Skeletal muscle tissue (tissue), 4 donors: ENCODE data around the gene ZNF107. TPM values are rescaled to one million over a fixed set of nuclear protein-coding genes. Genes with fewer than 3 reads are reported as not detected.
"Not testable (repeated sequence)": the region's sequence is repeated elsewhere in the genome, so short reads cannot be mapped to it uniquely, and the experiment has no call there.

Experiments used
- H3K27ac ChIP-seq: one replicate; pipeline ENCODE4 v1.7.0; 2013; ENCODE audit warnings: mild to moderate bottlenecking, low read depth, low read length, inconsistent platforms
- H3K27me3 ChIP-seq, 3 donors: one replicate each; pipeline ENCODE4 v1.7.0; 2013; ENCODE audit warnings: low read length in 3 of 3; ENCODE audit not compliant: control insufficient read depth in 3 of 3, insufficient read depth in 3 of 3
- H3K36me3 ChIP-seq, 3 donors: one replicate each; pipeline ENCODE4 v1.7.0; 2013; ENCODE audit warnings: low read length in 3 of 3; ENCODE audit not compliant: control insufficient read depth in 3 of 3, insufficient read depth in 3 of 3
- H3K4me1 ChIP-seq, 3 donors: one replicate each; pipeline ENCODE4 v1.7.0; 2013; ENCODE audit warnings: low read length in 3 of 3, mild to moderate bottlenecking in 3 of 3; ENCODE audit not compliant: control insufficient read depth in 3 of 3, insufficient read depth in 3 of 3
- H3K4me3 ChIP-seq, 3 donors: one replicate each; pipeline ENCODE4 v1.7.0; 2013; ENCODE audit warnings: low read length in 3 of 3
- H3K9ac ChIP-seq, 3 donors: one replicate each; pipeline ENCODE4 v1.7.0; 2013; ENCODE audit warnings: low read length in 3 of 3, mild to moderate bottlenecking in 3 of 3, moderate library complexity in 2 of 3, low read depth in 1 of 3
- H3K9me3 ChIP-seq, 3 donors: one replicate each; pipeline ENCODE4 v1.7.0; 2013; ENCODE audit warnings: low read length in 3 of 3; ENCODE audit not compliant: control insufficient read depth in 3 of 3
- total RNA-seq: library from RNA; depleted of rRNA; stranded (reverse); fragments of >200 nt; gene quantifications from one replicate; pipeline ENCODE4 v1.2.3, GENCODE V29; 2014
- donor health status: Osteomylitis.

ZNF107 gene
- total RNA-seq, 1 donor from 2014 or later: 2.6 TPM

DNA sequence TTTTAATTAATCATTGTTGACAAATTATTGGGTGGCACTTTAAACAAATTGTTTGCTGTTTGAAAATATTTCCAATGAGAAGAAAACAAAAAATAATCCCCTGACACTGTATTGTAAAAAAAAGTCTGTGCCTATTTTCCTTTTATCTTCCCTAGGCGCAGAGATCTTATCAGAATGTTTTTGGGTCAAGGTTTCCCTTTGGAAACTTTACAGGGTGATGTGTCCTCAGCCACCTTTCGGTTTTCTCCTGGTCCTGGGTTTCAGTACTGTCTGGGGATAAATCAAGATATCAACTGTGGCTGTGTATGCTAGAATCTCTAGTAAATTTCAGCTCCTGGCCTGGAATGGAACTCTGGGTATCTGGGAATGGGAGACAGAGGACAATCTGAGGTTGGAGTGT, 1.4 kb downstream of the ZNF107 start:
- Histone ChIP-seq H3K27ac (no peak overlapping the region), H3K9me3 (no peaks in the 10 kb centered on the region), H3K4me1 (peaks cover 0 to 2% (median 0%) of the 10 kb centered on the region in 3 donors), H3K36me3 (peaks cover 0 to 2% (median 2%) of the 10 kb centered on the region in 3 donors), H3K27me3 (no peaks in the 10 kb centered on the region), H3K4me3 (no peak overlapping the region), H3K9ac (no peak overlapping the region)

GRCh38 chr7:64672414-64672813, 6.5 kb downstream of the ZNF107 start:
- Histone ChIP-seq H3K9ac (no peak overlapping the region), H3K27me3 (no peaks in the 10 kb centered on the region), H3K4me1 (no peaks in the 10 kb centered on the region), H3K4me3 (no peak overlapping the region), H3K9me3 (no peaks in the 10 kb centered on the region), H3K36me3 (peaks cover 0 to 2% (median 2%) of the 10 kb centered on the region in 3 donors), H3K27ac (no peak overlapping the region)

- Histone ChIP-seq H3K36me3 (peaks cover 18 to 42% (median 34%) of the 10 kb centered on the region in 3 donors), H3K27me3 (no peaks in the 10 kb centered on the region), H3K9me3 (no peaks in the 10 kb centered on the region), H3K9ac (no peak overlapping the region), H3K4me3 (no peak overlapping the region), H3K4me1 (no peaks in the 10 kb centered on the region), H3K27ac (no peak overlapping the region)
Measured at GRCh38 chr7:64685091-64685490, 19.2 kb downstream of the ZNF107 start.

DNA sequence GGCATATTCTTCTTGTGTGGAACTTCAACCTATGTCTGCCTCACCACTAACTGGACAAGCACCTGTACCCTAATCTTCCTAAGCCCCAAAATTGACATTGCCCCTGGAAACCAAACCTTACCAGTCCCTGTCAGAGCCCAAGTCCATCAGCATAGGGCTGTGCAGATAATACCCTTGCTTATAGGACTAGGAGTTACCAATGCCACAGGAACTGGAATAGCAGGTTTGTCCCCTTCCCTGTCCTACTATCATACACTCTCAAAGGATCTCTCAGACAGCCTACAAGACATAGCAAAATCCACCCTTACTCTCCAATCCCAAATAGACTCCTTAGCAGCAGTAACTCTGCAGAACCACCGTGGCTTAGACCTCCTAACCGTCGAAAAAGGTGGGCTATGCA, 19.8 kb downstream of the ZNF107 start:
- Histone ChIP-seq H3K36me3 (peaks cover 18 to 41% (median 33%) of the 10 kb centered on the region in 3 donors), H3K27ac (no peak overlapping the region), H3K9me3 (no peaks in the 10 kb centered on the region), H3K9ac (no peak overlapping the region), H3K27me3 (no peaks in the 10 kb centered on the region), H3K4me3 (no peak overlapping the region), H3K4me1 (no peaks in the 10 kb centered on the region)

DNA sequence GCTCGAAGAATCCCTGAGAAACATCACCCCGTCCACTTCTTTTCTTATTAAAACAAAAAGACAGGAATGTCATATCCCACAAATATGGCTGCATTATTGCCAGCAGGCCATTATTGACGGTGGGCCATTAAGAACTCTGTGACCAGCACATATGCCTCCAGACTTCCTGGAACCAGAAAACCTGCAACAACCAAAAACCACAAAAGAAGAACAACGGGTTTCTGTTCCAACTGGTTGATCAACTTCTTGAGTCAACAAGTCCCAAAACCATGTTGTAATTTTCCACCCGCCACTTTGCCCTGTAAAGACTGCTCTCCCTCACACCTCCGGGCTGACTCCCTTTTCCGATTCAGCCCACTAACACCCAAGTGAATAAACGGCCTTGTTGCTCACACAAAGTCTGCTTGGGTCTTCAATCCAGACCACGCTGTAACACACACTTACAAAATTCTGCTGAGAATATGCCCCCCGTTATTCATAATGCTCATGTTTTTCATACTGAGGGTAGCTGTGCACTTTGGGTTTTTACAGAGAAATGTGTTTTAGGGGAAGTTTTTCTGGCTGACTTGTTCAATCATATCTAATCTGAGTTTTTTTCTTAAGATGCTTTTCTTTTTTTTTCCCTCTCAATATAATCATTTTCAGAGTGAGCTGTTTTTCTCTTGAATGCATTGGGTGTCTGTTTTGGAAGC, 20.7 kb downstream of the ZNF107 start:
- Histone ChIP-seq H3K36me3 (peaks cover 11 to 34% (median 25%) of the 10 kb centered on the region in 3 donors), H3K27ac (no peak overlapping the region), H3K4me3 (no peak overlapping the region), H3K4me1 (no peaks in the 10 kb centered on the region), H3K9ac (no peak overlapping the region), H3K27me3 (no peaks in the 10 kb centered on the region), H3K9me3 (no peaks in the 10 kb centered on the region)

- no peaks in the 10 kb centered on the region for H3K9me3 ChIP-seq
- H3K4me1 ChIP-seq: no peaks in the 10 kb centered on the region
- no peak overlapping the region for H3K9ac ChIP-seq
- H3K36me3 ChIP-seq: peaks cover 6 to 31% (median 25%) of the 10 kb centered on the region in 3 donors
- no peak overlapping the region for H3K27ac ChIP-seq
- H3K27me3 ChIP-seq: no peaks in the 10 kb centered on the region
- no peak overlapping the region for H3K4me3 ChIP-seq
Measured at GRCh38 chr7:64687249-64687648, 21.3 kb downstream of the ZNF107 start.

DNA sequence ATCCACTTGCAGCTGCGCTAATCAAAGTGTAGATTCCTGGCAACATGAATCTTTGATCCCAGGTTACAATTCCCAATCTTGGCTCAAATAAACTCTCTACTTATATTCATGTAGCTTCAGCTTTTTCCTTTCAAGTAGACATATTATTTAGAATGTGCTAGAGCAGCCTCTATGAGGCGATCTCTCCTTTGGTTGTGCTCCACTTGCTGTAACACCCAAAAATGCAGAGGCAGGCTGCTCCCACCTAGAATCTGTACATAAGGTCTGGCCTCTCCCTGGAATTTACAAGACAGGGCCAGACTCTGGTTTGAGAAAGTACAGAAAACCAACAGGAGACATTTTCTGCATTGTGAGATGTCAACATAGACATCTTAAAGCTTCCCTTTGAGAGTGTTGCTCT, 23.1 kb downstream of the ZNF107 start:
- H3K27me3 ChIP-seq: no peaks in the 10 kb centered on the region
- H3K36me3 ChIP-seq: peaks cover 6 to 15% (median 14%) of the 10 kb centered on the region in 3 donors

GRCh38 chr7:64691831-64692230, 25.9 kb downstream of the ZNF107 start:
- Histone ChIP-seq H3K9me3 (no peaks in the 10 kb centered on the region), H3K4me3 (no peak overlapping the region), H3K27me3 (no peaks in the 10 kb centered on the region), H3K4me1 (no peaks in the 10 kb centered on the region), H3K27ac (no peak overlapping the region), H3K9ac (no peak overlapping the region), H3K36me3 (peaks cover 0 to 3% (median 0%) of the 10 kb centered on the region in 3 donors)

More for the DNA sequence above, 23.1 kb downstream of the ZNF107 start:
- H3K4me1 ChIP-seq: no peaks in the 10 kb centered on the region
- H3K9ac ChIP-seq: no peak overlapping the region
- no peak overlapping the region for H3K27ac ChIP-seq
- H3K4me3 ChIP-seq: no peak overlapping the region
- H3K9me3 ChIP-seq: no peaks in the 10 kb centered on the region

DNA sequence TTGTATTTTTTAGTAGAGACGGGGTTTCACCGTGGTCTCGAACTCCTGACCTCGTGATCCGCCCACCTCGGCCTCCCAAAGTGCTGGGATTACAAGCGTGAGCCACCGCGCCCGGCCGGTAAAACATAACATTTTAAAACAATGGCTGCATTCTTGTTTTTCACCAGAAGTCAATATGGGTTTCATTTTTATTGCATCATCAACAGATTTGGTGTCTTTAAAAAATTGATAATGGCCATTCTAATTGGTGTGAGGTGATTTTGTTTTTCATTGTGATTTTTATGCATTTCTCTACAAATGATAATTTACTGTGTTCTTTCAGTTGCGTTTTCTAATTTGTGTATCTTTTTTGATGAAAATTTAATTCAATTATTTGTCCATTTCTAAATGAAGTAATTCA, 31.9 kb downstream of the ZNF107 start:
- not testable (repeated sequence) for H3K4me1 ChIP-seq, H3K4me3 ChIP-seq, H3K27me3 ChIP-seq, H3K9ac ChIP-seq, H3K27ac ChIP-seq, H3K36me3 ChIP-seq, H3K9me3 ChIP-seq

DNA sequence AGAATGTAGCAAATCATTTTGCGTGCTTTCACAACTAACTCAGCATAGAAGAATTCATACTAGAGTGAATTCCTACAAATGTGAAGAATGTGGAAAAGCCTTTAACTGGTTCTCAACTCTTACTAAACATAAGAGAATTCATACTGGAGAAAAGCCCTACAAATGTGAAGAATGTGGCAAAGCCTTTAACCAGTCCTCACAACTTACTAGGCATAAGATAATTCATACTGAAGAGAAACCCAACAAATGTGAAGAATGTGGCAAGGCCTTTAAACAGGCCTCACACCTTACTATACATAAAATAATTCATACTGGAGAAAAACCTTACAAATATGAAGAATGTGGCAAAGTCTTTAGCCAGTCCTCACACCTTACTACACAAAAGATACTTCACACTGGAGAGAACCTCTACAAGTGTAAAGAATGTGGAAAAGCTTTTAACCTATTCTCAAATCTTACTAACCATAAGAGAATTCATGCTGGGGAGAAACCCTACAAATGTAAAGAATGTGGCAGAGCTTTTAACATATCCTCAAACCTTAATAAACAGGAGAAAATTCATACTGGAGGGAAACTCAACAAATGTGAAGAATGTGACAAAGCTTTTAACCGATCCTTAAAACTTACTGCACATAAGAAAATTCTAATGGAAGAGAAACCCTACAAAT, 40.8 kb downstream of the ZNF107 start:
- Histone ChIP-seq H3K9ac (no peak overlapping the region), H3K36me3 (peaks cover 0 to 8% (median 3%) of the 10 kb centered on the region in 3 donors), H3K4me3 (no peak overlapping the region), H3K27ac (no peak overlapping the region), H3K4me1 (no peaks in the 10 kb centered on the region), H3K9me3 (peaks cover 2 to 18% (median 17%) of the 10 kb centered on the region in 3 donors), H3K27me3 (no peaks in the 10 kb centered on the region)
